Retinal pigment epithelial cell (primary cell): ENCODE results near the gene PLD4.

Experiments
- DNase-seq: peaks from one replicate; pipeline ENCODE4 v3.0.0-alpha.2; 2010; ENCODE audit warnings: low read depth
- H3K4me3 ChIP-seq: 2 replicates; pipeline ENCODE4 v1.5.1; 2011; ENCODE audit warnings: mild to moderate bottlenecking, low read length, control low read depth, moderate library complexity
- TF ChIP-seq, protein P1 (sequence below): conservative IDR thresholded peaks from 2 replicates; pipeline ENCODE4 v1.5.1; 2011; ENCODE audit warnings: low read depth, low read length, control low read depth, inconsistent platforms

PLD4 gene

DNA sequence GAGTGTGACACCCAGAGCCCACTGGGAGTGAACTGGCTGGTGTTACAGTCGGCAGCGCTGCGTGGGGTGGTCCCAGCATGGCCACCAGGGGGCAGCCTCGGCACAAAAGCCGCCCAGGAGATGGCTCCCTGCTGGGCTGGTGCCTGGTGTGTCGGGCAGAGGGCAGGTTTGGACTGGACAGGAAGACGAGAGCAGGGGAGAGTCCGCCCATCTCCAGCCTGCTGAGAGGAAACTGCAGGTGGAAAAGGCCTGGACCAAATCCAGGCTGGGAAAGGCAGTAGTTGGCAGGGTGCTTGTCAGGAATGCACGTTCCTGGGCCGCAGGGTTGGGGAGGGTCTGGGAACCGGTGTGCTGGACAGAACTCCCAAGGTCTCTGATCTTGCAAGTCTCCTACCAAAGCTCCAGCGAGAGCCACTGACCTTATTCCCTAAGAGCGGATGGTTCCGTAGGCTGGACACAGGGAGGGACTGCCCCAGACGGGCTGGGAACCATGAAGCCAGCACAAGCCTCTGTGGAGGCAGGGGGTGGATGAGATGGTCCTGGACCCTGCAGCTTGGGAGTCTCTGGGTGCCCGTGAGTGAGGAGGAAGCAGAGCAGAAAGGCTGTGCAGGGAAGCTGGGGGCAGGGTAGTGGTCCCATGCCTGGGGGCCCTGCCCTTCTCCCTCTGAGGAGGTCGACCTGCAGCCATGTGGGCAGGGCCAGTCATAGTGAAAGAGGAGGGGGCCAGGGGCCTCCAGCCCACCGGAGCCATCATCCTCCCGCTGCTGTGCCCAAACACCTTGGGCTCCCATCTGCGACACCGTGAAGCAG is 51.7 kb downstream of the PLD4 start:
- TF ChIP-seq, protein P1, sequence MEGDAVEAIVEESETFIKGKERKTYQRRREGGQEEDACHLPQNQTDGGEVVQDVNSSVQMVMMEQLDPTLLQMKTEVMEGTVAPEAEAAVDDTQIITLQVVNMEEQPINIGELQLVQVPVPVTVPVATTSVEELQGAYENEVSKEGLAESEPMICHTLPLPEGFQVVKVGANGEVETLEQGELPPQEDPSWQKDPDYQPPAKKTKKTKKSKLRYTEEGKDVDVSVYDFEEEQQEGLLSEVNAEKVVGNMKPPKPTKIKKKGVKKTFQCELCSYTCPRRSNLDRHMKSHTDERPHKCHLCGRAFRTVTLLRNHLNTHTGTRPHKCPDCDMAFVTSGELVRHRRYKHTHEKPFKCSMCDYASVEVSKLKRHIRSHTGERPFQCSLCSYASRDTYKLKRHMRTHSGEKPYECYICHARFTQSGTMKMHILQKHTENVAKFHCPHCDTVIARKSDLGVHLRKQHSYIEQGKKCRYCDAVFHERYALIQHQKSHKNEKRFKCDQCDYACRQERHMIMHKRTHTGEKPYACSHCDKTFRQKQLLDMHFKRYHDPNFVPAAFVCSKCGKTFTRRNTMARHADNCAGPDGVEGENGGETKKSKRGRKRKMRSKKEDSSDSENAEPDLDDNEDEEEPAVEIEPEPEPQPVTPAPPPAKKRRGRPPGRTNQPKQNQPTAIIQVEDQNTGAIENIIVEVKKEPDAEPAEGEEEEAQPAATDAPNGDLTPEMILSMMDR: peak; percentile 87
- peak; percentile 34 for DNase-seq
- peak overlapping the region; percentile 74 for H3K4me3 ChIP-seq

DNA sequence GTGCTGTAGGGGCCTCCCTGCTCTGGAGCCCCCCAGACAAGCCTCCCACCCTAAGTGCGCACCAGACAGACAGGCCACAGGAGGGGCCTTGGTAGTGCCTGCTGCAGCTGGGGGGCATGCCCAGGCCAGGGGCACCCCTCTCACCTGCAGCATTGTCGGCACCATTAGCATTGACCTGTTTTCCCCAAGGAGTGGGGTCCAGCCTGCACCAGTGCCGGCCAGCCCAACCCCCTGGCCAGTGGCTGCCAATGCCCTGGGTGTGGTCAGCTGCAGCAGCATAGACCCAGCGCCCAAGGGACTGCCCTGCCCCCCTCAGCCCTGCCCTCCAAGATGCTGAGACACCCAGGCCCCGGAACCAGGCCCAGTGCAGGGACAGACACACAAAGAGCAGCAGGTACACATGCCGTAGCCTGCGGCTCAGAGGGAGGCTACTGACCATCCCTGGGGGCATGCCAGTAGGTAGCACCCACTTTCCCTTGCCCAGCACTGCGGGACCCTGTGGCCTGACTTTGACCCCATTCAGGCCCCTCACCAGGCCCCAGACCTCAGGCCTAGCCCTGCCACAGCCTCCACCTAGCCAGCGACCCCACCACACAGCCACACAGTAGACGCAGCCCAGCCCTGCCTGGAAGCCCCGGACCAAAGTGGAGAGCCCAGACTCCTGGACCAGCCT is 52.5 kb downstream of the PLD4 start:
- H3K4me3 ChIP-seq: peak overlapping the region; percentile 74
- TF ChIP-seq, protein P1: no peak
- no peak for DNase-seq

DNA sequence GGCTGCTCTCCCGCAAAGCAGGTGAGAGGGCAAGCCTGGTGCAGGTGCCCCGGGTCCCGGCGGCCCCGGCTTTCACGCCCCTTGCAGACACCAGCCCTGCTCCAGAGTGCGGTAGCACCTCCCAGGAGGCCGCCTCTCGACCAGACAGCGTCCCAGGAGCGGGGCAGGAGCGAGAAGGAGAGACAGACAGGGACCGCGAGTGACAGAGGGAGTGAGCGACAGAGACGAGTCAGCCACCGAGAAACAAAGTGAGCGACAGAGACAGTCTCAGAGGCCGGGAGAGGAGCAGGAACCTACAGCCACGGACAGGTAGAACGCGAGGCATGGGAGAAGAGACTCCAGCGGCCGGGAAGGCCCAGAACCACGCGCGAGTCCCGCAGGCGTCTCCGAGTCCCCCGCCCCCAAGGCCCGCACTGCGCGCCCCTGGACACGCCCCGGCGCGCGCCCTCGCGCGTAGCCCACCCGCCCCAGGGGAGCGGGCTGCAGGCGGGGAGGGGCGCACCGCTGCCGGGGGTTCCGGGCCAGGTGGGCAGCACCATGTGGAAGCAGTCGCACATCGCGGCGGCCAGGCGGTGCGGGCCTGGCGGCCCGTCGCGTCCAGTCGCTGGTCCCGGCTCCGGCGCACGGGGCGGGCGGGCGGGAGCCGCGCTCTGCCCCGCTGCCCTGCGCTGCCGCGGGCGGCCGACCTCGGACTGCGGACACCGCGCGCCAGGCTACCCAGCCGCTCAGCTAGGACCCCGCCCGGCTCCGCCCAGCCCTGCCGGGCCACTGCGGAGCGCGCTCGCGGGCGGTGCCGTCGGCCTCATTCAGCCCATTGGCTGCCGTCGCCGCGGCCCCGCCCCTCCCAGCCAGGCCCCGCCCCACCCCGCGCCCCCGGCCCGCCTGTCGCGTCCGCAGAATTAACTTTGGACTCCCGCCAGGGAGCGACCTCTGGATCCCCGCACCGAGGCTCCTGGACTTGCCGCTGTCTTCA is 53.3 kb downstream of the PLD4 start, which contains the start of gene AHNAK2:
AHNAK2 (minus strand) TSS at position 694 of the 973 bp plus-strand sequence; CDS start at position 557, 137 bp downstream.
- TF ChIP-seq, protein P1: no peak
- DNase-seq: peak; percentile 52
- H3K4me3 ChIP-seq: peak within 1 kb of the TSS; percentile 74

DNA sequence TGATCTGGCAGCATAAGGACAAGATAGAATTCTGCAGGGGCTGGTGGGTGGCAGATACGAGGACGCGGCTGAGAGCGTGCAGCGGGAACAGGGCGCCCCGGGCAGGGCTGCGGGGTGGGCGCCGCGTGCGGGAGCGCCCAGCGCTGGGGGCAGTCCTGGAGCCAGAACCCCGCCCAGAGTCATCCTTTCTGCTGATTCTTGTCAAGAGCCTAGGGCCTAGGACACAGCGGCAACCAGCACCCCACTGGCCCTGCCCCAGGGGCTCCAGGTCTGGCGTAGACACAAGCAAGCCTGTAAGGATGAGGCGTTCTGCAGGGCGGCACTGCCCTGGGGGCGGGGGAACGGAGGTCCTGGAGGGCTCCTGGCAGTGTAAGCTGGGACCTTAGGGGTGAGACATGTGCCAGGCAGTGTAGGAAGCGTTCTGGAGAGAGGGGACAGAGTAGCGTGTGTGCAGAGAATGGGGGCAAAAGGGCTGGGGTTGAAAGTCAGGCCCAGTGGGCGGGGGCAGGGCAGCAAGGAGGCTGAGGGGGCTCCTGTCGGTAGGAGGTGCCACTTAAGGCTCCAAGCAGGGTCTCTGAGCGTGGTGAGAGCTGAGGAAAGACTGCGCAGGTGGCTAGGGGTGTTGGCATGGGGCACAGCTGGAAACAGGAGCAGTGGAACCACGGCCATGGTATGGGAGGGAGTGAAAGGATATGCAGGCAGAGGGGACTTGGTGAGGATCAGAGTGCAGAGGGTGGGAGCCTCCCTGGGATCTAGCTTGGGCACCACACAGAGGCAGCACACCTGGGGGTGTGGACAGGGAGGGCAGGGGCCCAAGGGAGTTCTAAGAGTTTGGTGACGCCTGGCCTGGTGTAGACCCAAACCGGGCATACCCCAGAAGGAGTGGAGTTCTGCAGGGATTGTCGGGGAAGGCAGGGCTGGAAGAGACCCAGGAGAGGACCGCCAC is 54.3 kb downstream of the PLD4 start:
- H3K4me3 ChIP-seq: peak overlapping the region; percentile 44
- no peak for DNase-seq
- TF ChIP-seq, protein P1: no peak

DNA sequence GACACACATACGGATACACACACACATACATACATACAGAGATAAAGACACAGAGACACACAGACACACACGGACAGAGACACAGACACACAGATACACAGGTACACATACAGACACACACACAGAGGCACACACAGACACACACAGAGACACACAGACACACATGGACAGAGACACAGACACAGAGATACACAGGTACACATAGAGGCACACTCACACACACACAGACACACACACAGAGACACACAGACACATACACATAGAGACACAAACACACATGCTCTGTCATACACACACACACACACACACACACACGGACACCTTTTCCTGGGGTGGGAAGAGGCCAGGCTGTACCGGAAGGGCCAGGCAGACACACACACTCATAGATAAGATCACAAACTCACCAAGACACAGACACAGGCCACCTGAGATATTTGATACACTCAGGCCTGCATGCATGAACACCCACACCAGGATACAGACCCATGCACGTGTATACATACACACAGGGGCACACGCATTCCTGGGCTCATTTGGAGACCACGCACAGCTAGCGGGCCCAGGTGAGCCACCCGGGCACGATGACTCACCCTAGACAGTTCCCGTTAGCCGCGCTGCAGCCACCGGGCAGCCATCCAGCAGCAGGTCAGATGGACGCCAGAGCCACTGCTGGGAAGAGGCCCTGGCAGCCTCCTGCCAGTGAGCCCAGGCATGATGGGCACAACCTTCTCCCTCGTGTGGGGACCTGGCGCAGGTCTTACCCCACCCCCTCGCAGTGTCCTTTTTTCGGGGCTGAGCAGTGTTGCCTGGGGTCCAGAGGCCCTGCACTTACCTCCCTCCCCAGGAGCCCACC is 55.3 kb downstream of the PLD4 start:
- peak; percentile 39 for DNase-seq
- TF ChIP-seq, protein P1: no peak
- H3K4me3 ChIP-seq: no peak overlapping the region
